Cardiac muscle cell (in vitro differentiated cells and primary cell): ENCODE data around the gene DAZAP2. TPM values are rescaled to one million over a fixed set of nuclear protein-coding genes. Genes with fewer than 3 reads are reported as not detected.
"Not testable (repeated sequence)": the region's sequence is repeated elsewhere in the genome, so short reads cannot be mapped to it uniquely, and the experiment has no call there.

Source experiments
- DNase-seq, 2 donors: peaks; one replicate each; pipeline versions ENCODE4 v3.0.0 to v3.0.0-alpha.2; 2010 to 2017; ENCODE audit warnings: low read depth in 1 of 2, low spot score in 1 of 2
- H3K27ac ChIP-seq: fragments of 200-600 bp; sonication (generic); 2 replicates; pipeline ENCODE4 v1.5.1; 2016
- H3K27me3 ChIP-seq: fragments of 200-600 bp; sonication (generic); 2 replicates; pipeline ENCODE4 v1.6.0; 2016; ENCODE audit warnings: control low read depth
- H3K36me3 ChIP-seq: fragments of 200-600 bp; sonication (generic); 2 replicates; pipeline ENCODE4 v1.5.1; 2016; ENCODE audit warnings: control low read depth
- H3K4me1 ChIP-seq: fragments of 200-600 bp; sonication (generic); 2 replicates; pipeline ENCODE4 v1.8.1; 2017; ENCODE audit warnings: low read depth, mild to moderate bottlenecking, mixed run types
- H3K4me3 ChIP-seq: fragments of 200-600 bp; sonication (generic); 2 replicates; pipeline ENCODE4 v1.5.1; 2016; ENCODE audit warnings: mild to moderate bottlenecking
- H3K9me3 ChIP-seq: fragments of 200-600 bp; sonication (generic); 2 replicates; pipeline ENCODE4 v1.5.1; 2017; ENCODE audit warnings: low read depth, mild to moderate bottlenecking, control low read depth
- CTCF ChIP-seq: IDR thresholded peaks from 2 replicates; pipeline ENCODE4 v1.5.1; 2012; ENCODE audit warnings: low read depth, mild to moderate bottlenecking, low read length
- polyA plus RNA-seq: library from polyadenylated mRNA; unstranded; fragments of >200 nt; fragmentation: Nextera tagmentation; extraction: Ambion mirVana; gene quantifications from 2 replicates; pipeline ENCODE4 v1.2.1, GENCODE V29; 2016
- total RNA-seq: library from RNA; depleted of rRNA; stranded (reverse); fragments of >200 nt; gene quantifications from 2 replicates; pipeline ENCODE4 v1.2.3, GENCODE V29; 2016

Gene DAZAP2
- total and polyA plus RNA-seq, 2 experiments from 2014 or later: 105 to 147 TPM

GRCh38 chr12:51218607-51219161, 19.9 kb upstream of the DAZAP2 start:
- Histone ChIP-seq H3K27ac (peak overlapping the region; percentile 29), H3K27me3 (no peaks in the 10 kb centered on the region), H3K36me3 (no peaks in the 10 kb centered on the region), H3K9me3 (no peaks in the 10 kb centered on the region), H3K4me1 (peaks cover 14% of the 10 kb centered on the region), H3K4me3 (peak overlapping the region; percentile 92)
- no peak for TF ChIP-seq CTCF
- peak; percentile 6 to 19 for DNase-seq

- Histone ChIP-seq H3K4me1 (peaks cover 14% of the 10 kb centered on the region), H3K36me3 (no peaks in the 10 kb centered on the region), H3K4me3 (no peak overlapping the region), H3K27ac (no peak overlapping the region), H3K9me3 (no peaks in the 10 kb centered on the region), H3K27me3 (no peaks in the 10 kb centered on the region)
- no peak for DNase-seq
- TF ChIP-seq CTCF: no peak
Observed at GRCh38 chr12:51219322-51219721, 19.3 kb upstream of the DAZAP2 start.

GRCh38 chr12:51219857-51220256, 18.8 kb upstream of the DAZAP2 start:
- not testable (repeated sequence) for H3K9me3 ChIP-seq, H3K27ac ChIP-seq

GRCh38 chr12:51222461-51222860, 16.2 kb upstream of the DAZAP2 start:
- TF ChIP-seq CTCF: no peak
- Histone ChIP-seq H3K36me3 (no peaks in the 10 kb centered on the region), H3K4me1 (peaks cover 14% of the 10 kb centered on the region), H3K27me3 (no peaks in the 10 kb centered on the region), H3K9me3 (no peaks in the 10 kb centered on the region), H3K27ac (no peak overlapping the region), H3K4me3 (no peak overlapping the region)
- peak in 1 of 2 donors; percentile 23 for DNase-seq

More at GRCh38 chr12:51219857-51220256, 18.8 kb upstream of the DAZAP2 start:
- H3K4me1 ChIP-seq: peaks cover 14% of the 10 kb centered on the region
- not testable (repeated sequence) for H3K4me3 ChIP-seq, H3K36me3 ChIP-seq, H3K27me3 ChIP-seq, DNase-seq

- H3K4me3 ChIP-seq: no peak overlapping the region
- no peak for TF ChIP-seq CTCF
- no peak overlapping the region for H3K27ac ChIP-seq
- DNase-seq: no peak
- no peaks in the 10 kb centered on the region for H3K27me3 ChIP-seq
- no peaks in the 10 kb centered on the region for H3K36me3 ChIP-seq
- H3K4me1 ChIP-seq: no peaks in the 10 kb centered on the region
- no peaks in the 10 kb centered on the region for H3K9me3 ChIP-seq
Observed at GRCh38 chr12:51224625-51225024, 14.0 kb upstream of the DAZAP2 start.

- Histone ChIP-seq H3K4me1 (no peaks in the 10 kb centered on the region), H3K4me3 (no peak overlapping the region), H3K27ac (peak overlapping the region; percentile 56)
Observed at GRCh38 chr12:51225234-51225633, 13.4 kb upstream of the DAZAP2 start.

More at GRCh38 chr12:51225234-51225633, 13.4 kb upstream of the DAZAP2 start:
- no peak for TF ChIP-seq CTCF
- H3K36me3 ChIP-seq: no peaks in the 10 kb centered on the region
- H3K9me3 ChIP-seq: no peaks in the 10 kb centered on the region
- H3K27me3 ChIP-seq: no peaks in the 10 kb centered on the region
- DNase-seq: no peak
